DMS114 treated with DMSO at 0.1 percent for 48 hours (cell line): ENCODE results near the gene SHROOM2.

Experiments used
- DNase-seq: peaks from one replicate; lab custom pipeline; 2025; ENCODE audit not compliant: unreplicated experiment; lab: John Stamatoyannopoulos, UW

SHROOM2 gene

GRCh38 chrX:9890681-9891091 is 104.5 kb downstream of the SHROOM2 start:
- no peak for DNase-seq

- no peak for DNase-seq
These were observed 109.1 kb downstream of the SHROOM2 start for GRCh38 chrX:9895225-9895912.

GRCh38 chrX:9897761-9898161 is 111.5 kb downstream of the SHROOM2 start:
- DNase-seq: no peak

DNA sequence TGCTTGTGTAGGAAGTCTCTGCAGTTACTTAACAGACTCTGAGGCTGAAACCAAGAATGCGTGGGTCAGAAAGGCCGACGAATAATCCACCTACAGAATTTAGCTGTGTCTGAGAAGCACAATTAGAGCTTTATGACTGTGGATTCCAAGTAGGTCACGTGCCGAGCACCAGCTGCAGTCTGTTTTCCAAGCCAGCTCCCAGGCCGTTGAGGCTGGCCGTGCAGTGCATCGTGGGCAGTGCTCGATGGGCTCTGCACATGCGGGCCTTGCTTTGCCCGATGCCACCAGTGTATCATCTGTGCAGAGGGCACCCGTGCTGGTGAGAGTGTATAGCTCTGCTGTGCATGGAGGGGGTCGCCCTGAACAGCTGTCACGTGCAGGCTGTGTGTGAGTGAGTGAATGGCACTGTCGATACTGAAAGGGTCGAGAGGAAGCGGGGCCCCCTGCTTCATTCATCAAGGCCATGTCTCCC is 113.4 kb downstream of the SHROOM2 start:
- DNase-seq: no peak

DNA sequence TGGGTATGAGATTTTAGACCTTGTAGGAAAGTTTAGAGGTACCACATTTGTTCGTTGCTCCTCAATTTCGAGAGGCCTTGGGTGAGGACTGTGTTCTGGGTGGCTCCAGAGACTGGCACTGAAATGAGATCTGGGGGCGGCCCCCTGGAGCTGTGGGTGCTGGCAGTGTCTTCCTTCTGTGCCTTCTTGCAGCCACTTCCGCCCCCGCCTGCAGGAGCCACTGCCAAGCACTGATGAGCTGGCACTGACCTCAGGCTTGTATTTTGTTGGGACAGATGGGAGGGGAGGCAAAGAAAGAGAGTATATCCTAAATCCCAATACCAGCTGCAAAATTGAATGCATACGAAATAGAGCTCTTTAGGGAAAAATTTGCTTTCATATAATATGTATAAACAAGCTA is 116.4 kb downstream of the SHROOM2 start:
- no peak for DNase-seq

DNA sequence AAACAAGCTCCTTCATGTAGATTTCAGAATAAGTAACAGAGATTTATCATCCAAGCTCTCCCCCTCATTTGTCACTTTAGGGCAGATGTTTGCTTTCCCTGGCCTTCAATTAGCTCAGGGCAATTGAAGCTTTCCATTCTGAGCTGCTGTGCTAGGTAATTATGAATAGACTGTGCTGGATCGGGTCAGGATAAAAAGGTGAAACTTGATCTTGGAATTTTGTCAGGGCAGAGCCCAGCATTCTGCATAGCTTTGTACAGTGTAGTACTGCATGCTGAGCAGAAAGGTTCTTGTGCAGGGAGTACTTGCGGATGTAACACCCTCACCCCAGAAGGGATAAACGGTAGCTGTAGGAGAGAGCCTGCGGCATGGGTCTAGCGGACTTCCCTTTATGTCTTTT is 116.9 kb downstream of the SHROOM2 start:
- DNase-seq: no peak

DNA sequence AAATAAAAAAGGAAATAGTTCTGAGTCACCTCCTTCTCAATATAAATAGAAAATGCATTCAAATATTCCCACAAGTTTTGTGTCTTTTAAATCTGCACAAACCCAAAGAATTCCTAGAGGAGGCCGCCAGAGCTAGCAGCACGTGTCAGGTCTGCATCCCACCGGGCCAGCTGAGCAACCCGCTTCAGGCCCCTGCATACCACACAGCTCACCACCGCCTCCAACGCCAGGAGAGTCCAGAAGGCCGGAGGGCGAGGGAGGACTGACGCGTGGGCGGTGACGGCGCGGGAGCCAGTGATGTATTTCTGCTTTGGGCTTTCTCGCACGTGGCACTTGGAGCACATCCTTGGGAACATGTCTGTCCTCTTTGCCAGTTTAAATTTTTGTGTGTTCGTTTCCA is 119.1 kb downstream of the SHROOM2 start:
- DNase-seq: no peak

DNA sequence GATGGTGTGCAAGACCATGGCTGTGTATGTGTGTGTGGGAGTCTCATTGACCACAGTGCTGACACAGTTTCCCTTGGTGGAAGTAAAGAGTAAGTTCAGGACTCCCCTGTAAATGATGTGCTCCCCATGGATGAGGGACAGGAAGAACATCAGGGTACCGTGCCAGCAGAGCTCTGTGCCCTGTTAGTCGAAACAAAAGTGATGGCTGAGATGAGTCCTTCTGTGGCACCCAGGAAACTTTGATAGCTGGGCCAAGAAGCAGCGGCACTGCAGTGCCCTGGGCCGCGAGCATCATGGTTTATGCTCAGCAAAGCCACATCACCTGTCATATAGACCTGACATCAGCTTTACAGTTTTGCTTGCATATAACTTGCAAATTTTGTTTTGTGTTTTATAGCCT is 119.5 kb downstream of the SHROOM2 start:
- no peak for DNase-seq

DNA sequence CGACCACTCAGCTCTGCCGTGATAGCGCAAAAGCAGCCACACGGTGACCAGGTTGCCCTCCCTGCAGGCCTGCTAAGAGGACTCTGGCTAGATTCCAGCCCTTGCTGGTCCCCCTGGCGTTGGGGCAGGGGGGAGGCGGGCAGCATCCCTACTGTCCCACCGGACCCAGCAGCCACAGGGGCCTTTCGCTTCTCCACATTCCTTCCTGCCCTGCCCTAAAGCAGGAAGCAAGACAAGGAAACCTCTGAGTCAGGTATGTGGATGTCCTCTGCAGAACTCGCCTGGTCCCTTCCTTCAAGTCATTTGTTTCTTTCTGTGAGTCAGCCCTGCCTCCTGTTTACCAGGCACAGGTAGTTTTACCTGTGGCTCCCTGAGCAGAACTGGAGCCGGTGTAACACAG is 120.7 kb downstream of the SHROOM2 start:
- no peak for DNase-seq

GRCh38 chrX:9907645-9908387 is 121.6 kb downstream of the SHROOM2 start:
- no peak for DNase-seq

- DNase-seq: no peak
These were observed 123.0 kb downstream of the SHROOM2 start for GRCh38 chrX:9909254-9909653.

DNA sequence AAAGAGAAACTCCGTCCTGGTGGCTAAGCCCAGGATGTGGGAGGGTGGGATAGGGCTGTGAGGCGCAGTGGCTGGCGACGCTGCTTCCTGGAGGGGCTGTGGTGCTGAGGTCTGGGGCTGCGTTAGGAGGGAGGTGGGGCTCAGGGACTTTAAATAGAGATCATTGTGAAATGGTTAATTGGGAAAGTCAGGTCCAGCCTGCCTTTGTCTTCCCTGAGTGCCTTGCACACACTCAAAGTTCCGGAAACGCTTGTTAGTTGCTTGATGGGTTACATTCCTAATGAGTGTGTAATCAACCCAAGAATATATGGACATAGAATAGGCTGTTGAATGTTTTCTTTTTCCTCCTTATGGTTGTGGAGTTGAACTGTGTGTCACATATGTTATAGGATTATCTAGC is 125.3 kb downstream of the SHROOM2 start:
- no peak for DNase-seq

GRCh38 chrX:9912351-9913145 is 126.3 kb downstream of the SHROOM2 start:
- DNase-seq: no peak

DNA sequence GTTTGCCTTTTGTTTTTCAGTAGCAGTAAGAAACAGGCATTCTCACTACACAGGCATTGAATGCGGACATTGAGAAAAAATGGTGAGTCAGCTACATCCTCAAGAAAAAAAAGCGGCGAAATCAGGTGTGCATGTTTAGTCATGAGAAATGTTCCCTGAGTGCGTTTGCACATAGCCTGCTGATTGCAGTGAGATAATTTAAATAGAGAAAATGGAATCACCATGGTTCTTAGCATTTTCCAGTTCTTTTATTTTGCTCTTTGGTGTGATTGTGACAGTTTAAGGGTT is 126.9 kb downstream of the SHROOM2 start:
- DNase-seq: no peak

GRCh38 chrX:9917861-9918260 is 131.6 kb downstream of the SHROOM2 start:
- DNase-seq: no peak

DNA sequence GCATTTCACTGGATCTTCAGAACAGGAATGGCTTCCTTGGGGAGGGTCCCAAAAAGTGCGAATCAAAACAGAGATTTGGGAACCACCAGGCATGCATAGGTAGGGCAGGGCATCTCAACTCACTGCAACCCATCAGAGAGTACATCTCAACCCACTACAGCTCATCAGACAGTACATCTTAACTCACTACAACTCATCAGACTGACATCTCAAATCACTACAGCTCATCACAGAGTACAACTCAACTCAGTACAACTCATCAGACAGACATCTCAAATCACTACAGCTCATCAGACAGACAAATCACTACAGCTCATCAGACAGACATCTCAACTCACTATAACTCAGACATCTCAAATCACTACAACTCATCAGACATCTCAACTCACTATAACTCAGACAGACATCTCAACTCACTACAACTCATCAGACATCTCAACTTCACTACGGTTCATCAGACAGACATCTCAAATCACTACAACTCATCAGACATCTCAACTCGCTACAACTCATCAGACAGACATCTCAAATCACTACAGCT is 133.5 kb downstream of the SHROOM2 start:
- DNase-seq: no peak

DNA sequence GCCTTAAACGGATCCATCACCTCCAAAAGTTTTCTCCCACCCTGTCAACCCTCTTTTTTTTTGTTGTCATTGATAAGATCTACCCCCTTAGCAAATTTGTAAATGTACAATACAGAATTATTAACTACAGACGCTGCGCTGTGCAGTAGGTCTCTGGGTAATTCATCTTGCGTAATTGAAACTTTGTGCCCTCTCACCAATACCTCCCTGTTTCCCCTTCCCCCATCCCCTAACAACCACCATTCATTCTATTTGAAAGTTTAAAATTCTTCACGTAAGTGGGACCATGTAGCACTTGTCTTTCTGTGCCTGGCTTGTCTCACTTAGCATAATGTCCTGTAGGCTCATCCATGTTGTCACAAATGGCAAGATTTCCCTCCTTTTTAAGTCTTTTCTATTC is 135.2 kb downstream of the SHROOM2 start:
- no peak for DNase-seq

GRCh38 chrX:9923357-9923756 is 137.1 kb downstream of the SHROOM2 start:
- no peak for DNase-seq

- DNase-seq: no peak
These were observed 139.8 kb downstream of the SHROOM2 start for GRCh38 chrX:9926002-9926401.

- DNase-seq: no peak
These were observed 141.7 kb downstream of the SHROOM2 start for GRCh38 chrX:9927698-9928482.

GRCh38 chrX:9935436-9935835 is 149.2 kb downstream of the SHROOM2 start:
- DNase-seq: no peak
